Mesothelial cell of epicardium (in vitro differentiated cells): ENCODE results near the gene PDZD7. TPM values are rescaled to one million over a fixed set of nuclear protein-coding genes. Genes with fewer than 3 reads are reported as not detected.

Experiments used
- DNase-seq, 2 experiments: peaks; one replicate each; pipeline ENCODE4 v3.0.0; 2021; ENCODE audit warnings: low spot score in 2 of 2; ENCODE audit not compliant: unreplicated experiment in 2 of 2
- H3K27ac Mint-ChIP-seq: 2 replicates; pipeline ENCODE4 v1.8.0; 2021; ENCODE audit warnings: mixed read lengths
- H3K27me3 Mint-ChIP-seq: 2 replicates; pipeline ENCODE4 v1.8.0; 2021; ENCODE audit warnings: low read depth, mixed read lengths
- H3K36me3 Mint-ChIP-seq: 2 replicates; pipeline ENCODE4 v1.8.0; 2021; ENCODE audit warnings: mixed read lengths
- H3K4me1 Mint-ChIP-seq: 2 replicates; pipeline ENCODE4 v1.8.0; 2021; ENCODE audit warnings: mixed read lengths
- H3K4me3 Mint-ChIP-seq: 2 replicates; pipeline ENCODE4 v1.8.0; 2021; ENCODE audit warnings: mild to moderate bottlenecking, moderate library complexity, mixed read lengths
- H3K9me3 Mint-ChIP-seq: 2 replicates; pipeline ENCODE4 v1.8.0; 2021; ENCODE audit warnings: mixed read lengths
- total RNA-seq: library from RNA; stranded (reverse); gene quantifications from 3 replicates; pipeline ENCODE4 v1.2.1, GENCODE V29; 2021
- TF ChIP-seq, protein P1 (sequence below): fragments of 200-600 bp; sonication (generic); IDR thresholded peaks from one replicate; pipeline ENCODE4 v1.5.0; 2021; ENCODE audit warnings: antibody characterized with exemption; ENCODE audit not compliant: unreplicated experiment

PDZD7 gene
- total RNA-seq, 1 donor from 2014 or later, result 1.8 TPM

DNA sequence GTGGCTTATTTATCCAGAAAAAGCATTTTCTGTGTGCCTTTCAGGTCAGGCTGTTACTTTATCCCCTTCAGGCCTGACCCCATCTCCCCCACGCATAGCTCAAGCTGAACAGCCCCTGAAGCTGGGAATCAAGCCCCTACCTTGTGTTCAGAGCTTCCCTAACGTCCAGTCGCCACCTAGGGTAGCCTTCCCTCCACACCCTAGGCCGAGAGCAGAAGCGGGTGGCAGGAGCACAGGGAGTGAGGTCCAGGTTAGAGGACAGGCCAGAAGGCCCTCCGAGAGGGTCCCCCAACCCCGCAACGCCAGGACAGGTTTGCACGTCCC, 62.1 kb downstream of the PDZD7 start:
- DNase-seq, result no peak
- no peaks in the 10 kb centered on the region for H3K27me3 Mint-ChIP-seq
- H3K4me3 Mint-ChIP-seq, result peak overlapping the region; percentile 74
- TF ChIP-seq, protein P1, sequence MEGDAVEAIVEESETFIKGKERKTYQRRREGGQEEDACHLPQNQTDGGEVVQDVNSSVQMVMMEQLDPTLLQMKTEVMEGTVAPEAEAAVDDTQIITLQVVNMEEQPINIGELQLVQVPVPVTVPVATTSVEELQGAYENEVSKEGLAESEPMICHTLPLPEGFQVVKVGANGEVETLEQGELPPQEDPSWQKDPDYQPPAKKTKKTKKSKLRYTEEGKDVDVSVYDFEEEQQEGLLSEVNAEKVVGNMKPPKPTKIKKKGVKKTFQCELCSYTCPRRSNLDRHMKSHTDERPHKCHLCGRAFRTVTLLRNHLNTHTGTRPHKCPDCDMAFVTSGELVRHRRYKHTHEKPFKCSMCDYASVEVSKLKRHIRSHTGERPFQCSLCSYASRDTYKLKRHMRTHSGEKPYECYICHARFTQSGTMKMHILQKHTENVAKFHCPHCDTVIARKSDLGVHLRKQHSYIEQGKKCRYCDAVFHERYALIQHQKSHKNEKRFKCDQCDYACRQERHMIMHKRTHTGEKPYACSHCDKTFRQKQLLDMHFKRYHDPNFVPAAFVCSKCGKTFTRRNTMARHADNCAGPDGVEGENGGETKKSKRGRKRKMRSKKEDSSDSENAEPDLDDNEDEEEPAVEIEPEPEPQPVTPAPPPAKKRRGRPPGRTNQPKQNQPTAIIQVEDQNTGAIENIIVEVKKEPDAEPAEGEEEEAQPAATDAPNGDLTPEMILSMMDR, result no peak
- no peak overlapping the region for H3K27ac Mint-ChIP-seq
- peaks cover 13% of the 10 kb centered on the region for H3K4me1 Mint-ChIP-seq
- no peaks in the 10 kb centered on the region for H3K9me3 Mint-ChIP-seq
- no peaks in the 10 kb centered on the region for H3K36me3 Mint-ChIP-seq

DNA sequence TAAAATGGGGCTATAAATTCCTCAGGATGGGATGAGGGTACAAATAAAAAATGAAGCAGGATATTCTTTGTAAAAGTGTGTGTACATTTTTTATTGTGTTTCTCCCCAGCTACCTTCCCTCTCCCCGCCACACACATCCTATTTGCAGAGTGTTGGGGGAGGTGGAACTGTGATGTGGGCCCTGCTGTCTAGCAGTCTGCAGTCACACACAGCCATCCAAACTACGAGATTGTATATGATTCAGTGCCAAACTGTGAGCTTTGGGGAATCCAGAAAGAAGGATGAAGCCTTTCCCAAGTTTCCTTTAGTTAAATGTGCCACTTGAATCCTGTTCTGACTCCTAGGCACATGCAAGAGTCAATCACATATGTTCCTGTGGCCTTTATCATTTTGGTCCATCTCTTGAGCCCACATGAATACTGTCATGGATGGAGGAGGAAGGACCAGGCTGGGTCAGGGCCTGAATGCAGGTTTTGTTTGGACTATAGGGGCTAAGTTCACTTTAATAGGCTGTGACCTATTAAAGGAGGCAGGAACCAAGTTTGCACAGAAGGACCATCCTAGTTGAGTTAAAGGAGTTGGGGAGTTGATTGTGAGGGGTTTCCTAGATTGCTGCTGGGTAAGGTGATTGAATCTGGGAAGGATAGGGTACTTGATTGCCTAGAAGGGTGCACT, 62.7 kb downstream of the PDZD7 start:
- H3K4me3 Mint-ChIP-seq, result peak overlapping the region; percentile 74
- no peaks in the 10 kb centered on the region for H3K27me3 Mint-ChIP-seq
- no peaks in the 10 kb centered on the region for H3K36me3 Mint-ChIP-seq
- TF ChIP-seq, protein P1, result no peak
- H3K4me1 Mint-ChIP-seq, result peaks cover 13% of the 10 kb centered on the region
- no peak for DNase-seq
- H3K9me3 Mint-ChIP-seq, result no peaks in the 10 kb centered on the region
- no peak overlapping the region for H3K27ac Mint-ChIP-seq

DNA sequence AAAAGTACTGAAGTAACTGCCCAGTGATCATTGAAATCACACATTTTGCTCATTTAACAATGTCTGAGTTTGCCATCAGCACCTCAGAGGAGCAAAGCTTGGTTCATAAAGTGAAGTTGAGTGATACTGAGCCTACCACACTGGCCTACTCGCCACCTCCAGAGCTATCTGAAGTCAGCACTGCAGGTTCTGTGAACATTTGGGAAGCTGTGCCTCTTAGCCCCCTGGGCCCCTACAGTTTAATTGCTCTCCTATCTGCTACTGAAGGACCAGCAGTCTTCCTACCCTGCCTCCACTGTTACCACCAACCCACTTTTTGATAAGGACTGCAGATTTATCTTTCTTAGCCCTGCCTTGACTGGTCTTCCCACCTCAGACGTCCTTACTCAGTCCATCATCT, 63.6 kb downstream of the PDZD7 start:
- DNase-seq, result no peak
- Mint-ChIP-seq H3K36me3 (peaks cover 6% of the 10 kb centered on the region), H3K4me3 (no peak overlapping the region), H3K9me3 (no peaks in the 10 kb centered on the region), H3K27me3 (no peaks in the 10 kb centered on the region), H3K27ac (no peak overlapping the region), H3K4me1 (peaks cover 13% of the 10 kb centered on the region)
- TF ChIP-seq, protein P1, result no peak

DNA sequence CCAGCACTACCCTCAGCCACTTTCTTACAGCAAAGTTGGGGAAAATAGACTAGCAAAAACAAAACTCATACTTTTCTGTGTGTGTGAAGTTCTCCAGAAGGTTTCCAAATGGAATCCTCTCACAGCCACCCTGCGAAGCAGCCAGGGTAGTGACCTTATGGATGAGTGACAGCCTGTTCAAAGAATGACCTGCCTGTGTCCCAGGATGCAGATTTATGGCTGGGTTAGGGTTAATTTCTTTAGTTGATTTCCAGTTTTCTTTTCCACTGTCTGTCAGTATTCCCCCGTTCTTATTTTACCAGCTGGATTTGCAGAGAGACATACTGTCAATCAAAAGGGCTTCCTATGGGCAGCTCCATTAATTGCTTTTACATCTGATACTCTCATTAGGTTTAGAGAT, 64.0 kb downstream of the PDZD7 start:
- peaks cover 7% of the 10 kb centered on the region for H3K36me3 Mint-ChIP-seq
- no peaks in the 10 kb centered on the region for H3K27me3 Mint-ChIP-seq
- DNase-seq, result no peak
- H3K9me3 Mint-ChIP-seq, result no peaks in the 10 kb centered on the region
- no peak overlapping the region for H3K4me3 Mint-ChIP-seq
- no peak overlapping the region for H3K27ac Mint-ChIP-seq
- peaks cover 13% of the 10 kb centered on the region for H3K4me1 Mint-ChIP-seq
- TF ChIP-seq, protein P1, result no peak

DNA sequence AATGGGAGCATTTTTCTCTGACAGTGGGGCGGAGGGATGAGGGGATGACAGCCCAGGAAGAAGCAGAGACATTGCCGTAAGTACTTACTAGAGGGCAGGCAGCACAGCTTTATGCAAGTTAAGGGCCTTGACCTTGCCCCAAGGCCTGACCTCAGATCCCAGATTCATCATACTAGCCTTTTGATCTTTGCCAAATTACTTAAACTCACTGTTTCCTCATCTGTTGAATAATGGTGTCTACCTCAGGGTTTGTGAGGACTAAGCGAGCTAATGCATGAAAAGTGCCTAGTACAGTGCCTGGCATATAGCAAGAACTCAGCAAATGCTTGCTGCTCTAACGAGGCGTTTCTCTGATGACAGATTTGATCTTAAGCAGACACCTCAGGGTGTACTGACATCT, 65.1 kb downstream of the PDZD7 start:
- peaks cover 7% of the 10 kb centered on the region for H3K36me3 Mint-ChIP-seq
- peaks cover 11% of the 10 kb centered on the region for H3K4me1 Mint-ChIP-seq
- H3K9me3 Mint-ChIP-seq, result no peaks in the 10 kb centered on the region
- H3K27ac Mint-ChIP-seq, result no peak overlapping the region
- DNase-seq, result no peak
- TF ChIP-seq, protein P1, result no peak
- H3K27me3 Mint-ChIP-seq, result no peaks in the 10 kb centered on the region
- no peak overlapping the region for H3K4me3 Mint-ChIP-seq

DNA sequence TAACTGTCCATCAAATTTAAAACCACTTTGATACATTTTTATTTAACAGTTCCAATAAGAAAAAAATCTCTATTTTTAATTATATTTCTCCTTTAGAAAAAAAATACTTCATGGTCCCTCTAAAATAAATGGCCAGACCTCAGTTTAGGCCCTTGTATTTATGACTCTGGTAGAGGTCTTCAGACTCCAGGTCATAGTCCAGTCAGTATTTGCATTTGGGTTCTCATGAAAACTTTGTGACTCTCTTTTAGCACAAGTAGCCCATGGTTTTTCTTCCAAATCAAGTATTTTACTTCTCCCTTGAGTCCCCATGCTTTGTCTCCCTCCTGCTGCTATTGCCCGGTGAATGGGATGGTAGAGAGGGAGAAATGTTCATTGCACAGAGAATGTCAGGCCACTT, 67.1 kb downstream of the PDZD7 start:
- H3K4me3 Mint-ChIP-seq, result no peak overlapping the region
- no peaks in the 10 kb centered on the region for H3K27me3 Mint-ChIP-seq
- no peaks in the 10 kb centered on the region for H3K9me3 Mint-ChIP-seq
- DNase-seq, result no peak
- TF ChIP-seq, protein P1, result no peak
- no peak overlapping the region for H3K27ac Mint-ChIP-seq
- peaks cover 5% of the 10 kb centered on the region for H3K4me1 Mint-ChIP-seq
- peaks cover 20% of the 10 kb centered on the region for H3K36me3 Mint-ChIP-seq
